Fibroblast of the aortic adventitia (primary cell): ENCODE measurements around the gene TMEM220. TPM values are rescaled to one million over a fixed set of nuclear protein-coding genes. Genes with fewer than 3 reads are reported as not detected.

Experiments
- DNase-seq: peaks from one replicate; pipeline ENCODE4 v3.0.0-alpha.2; 2010; ENCODE audit warnings: low read depth
- H3K4me3 ChIP-seq: 2 replicates; pipeline ENCODE4 v1.5.1; 2011; ENCODE audit warnings: low read depth, mild to moderate bottlenecking, control low read depth, low read length, moderate library complexity
- total RNA-seq: library from RNA; depleted of rRNA; stranded (reverse); fragments of >200 nt; gene quantifications from 2 replicates; pipeline ENCODE4 v1.2.3, GENCODE V29; 2012; ENCODE audit warnings: low replicate concordance
- TF ChIP-seq, protein P1 (sequence below): IDR thresholded peaks from 2 replicates; pipeline ENCODE4 v1.5.1; 2011; ENCODE audit warnings: mild to moderate bottlenecking, low read length, control low read depth, inconsistent platforms; ENCODE audit not compliant: insufficient read depth

TMEM220 gene
- total RNA-seq, 1 donor, result 6.2 TPM

- no peak overlapping the region for H3K4me3 ChIP-seq
- DNase-seq, result no peak
- TF ChIP-seq, protein P1, sequence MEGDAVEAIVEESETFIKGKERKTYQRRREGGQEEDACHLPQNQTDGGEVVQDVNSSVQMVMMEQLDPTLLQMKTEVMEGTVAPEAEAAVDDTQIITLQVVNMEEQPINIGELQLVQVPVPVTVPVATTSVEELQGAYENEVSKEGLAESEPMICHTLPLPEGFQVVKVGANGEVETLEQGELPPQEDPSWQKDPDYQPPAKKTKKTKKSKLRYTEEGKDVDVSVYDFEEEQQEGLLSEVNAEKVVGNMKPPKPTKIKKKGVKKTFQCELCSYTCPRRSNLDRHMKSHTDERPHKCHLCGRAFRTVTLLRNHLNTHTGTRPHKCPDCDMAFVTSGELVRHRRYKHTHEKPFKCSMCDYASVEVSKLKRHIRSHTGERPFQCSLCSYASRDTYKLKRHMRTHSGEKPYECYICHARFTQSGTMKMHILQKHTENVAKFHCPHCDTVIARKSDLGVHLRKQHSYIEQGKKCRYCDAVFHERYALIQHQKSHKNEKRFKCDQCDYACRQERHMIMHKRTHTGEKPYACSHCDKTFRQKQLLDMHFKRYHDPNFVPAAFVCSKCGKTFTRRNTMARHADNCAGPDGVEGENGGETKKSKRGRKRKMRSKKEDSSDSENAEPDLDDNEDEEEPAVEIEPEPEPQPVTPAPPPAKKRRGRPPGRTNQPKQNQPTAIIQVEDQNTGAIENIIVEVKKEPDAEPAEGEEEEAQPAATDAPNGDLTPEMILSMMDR, result no peak
Measured at GRCh38 chr17:10762037-10762436, 32.2 kb upstream of the TMEM220 start.

- TF ChIP-seq, protein P1, result no peak
- no peak for DNase-seq
- H3K4me3 ChIP-seq, result no peak overlapping the region
Measured at GRCh38 chr17:10761281-10761680, 31.5 kb upstream of the TMEM220 start.

DNA sequence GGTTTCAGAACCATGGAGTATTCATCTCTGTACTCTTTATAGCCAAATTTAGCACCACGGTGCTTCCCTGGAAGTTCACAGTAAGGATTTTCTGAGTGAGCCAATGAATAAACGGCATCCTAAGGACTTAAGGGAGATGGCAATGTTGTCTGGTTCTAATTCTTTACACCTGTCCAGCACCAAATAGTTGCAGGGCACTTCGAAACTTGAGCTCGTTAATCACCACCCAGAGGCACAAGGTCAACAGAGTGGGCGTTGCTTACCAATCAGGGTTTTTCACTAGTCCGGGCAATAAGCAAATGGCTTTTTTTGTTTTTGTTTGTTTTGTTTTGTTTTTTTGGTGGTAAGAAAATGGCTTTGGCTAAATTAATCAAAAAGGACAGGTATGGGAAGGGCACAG lies 28.2 kb upstream of the TMEM220 start:
- no peak overlapping the region for H3K4me3 ChIP-seq
- no peak for DNase-seq
- TF ChIP-seq, protein P1, result no peak

GRCh38 chr17:10757647-10758046 lies 27.8 kb upstream of the TMEM220 start:
- DNase-seq, result no peak
- TF ChIP-seq, protein P1, result no peak
- H3K4me3 ChIP-seq, result no peak overlapping the region

GRCh38 chr17:10757067-10757466 lies 27.2 kb upstream of the TMEM220 start:
- DNase-seq, result no peak
- no peak overlapping the region for H3K4me3 ChIP-seq
- TF ChIP-seq, protein P1, result no peak

GRCh38 chr17:10756619-10757018 lies 26.8 kb upstream of the TMEM220 start:
- no peak overlapping the region for H3K4me3 ChIP-seq
- DNase-seq, result no peak
- TF ChIP-seq, protein P1, result no peak

GRCh38 chr17:10756185-10756584 lies 26.4 kb upstream of the TMEM220 start:
- H3K4me3 ChIP-seq, result no peak overlapping the region
- TF ChIP-seq, protein P1, result no peak
- DNase-seq, result no peak
